Erythroblast (primary cell): ENCODE measurements around the gene KCNJ2.
A peak's percentile ranks its signal among the peaks of the same experiment; 100 is the strongest.

ENCODE experiments used
- DNase-seq, 2 experiments: peaks; one replicate each; lab custom pipeline; 2025; lab: John Stamatoyannopoulos, UW
- GATA1 ChIP-seq: IDR thresholded peaks from 2 replicates; pipeline ENCODE4 v1.6.1; 2011; ENCODE audit warnings: low read depth, mild to moderate bottlenecking, control low read depth, low read length, moderate library complexity
- POLR2A ChIP-seq: IDR thresholded peaks from 2 replicates; pipeline ENCODE4 v1.6.1; 2011; ENCODE audit warnings: mild to moderate bottlenecking, low read length

The KCNJ2 gene

GRCh38 chr17:70168977-70169708 is at the start of gene KCNJ2:
Gene KCNJ2 (plus strand): TSS chr17:70169532. CDS start chr17:70175040, 5,508 bp downstream.
- no peak for TF ChIP-seq POLR2A
- DNase-seq = peak; percentile 31 to 54

GRCh38 chr17:70119545-70119944 is 49.8 kb upstream of the KCNJ2 start:
- TF ChIP-seq POLR2A (no peak), GATA1 (no peak)
- DNase-seq = no peak

- TF ChIP-seq GATA1 (no peak), POLR2A (no peak)
These were observed 49.3 kb upstream of the KCNJ2 start for GRCh38 chr17:70119983-70120382.

GRCh38 chr17:70120425-70120824 is 48.9 kb upstream of the KCNJ2 start:
- TF ChIP-seq POLR2A (no peak), GATA1 (no peak)
- DNase-seq = no peak

More at GRCh38 chr17:70119983-70120382, 49.3 kb upstream of the KCNJ2 start:
- DNase-seq = no peak

- DNase-seq = no peak
- TF ChIP-seq POLR2A = no peak
- no peak for TF ChIP-seq GATA1
These were observed 48.2 kb upstream of the KCNJ2 start for GRCh38 chr17:70121126-70121525.

GRCh38 chr17:70123193-70123592 is 46.1 kb upstream of the KCNJ2 start:
- TF ChIP-seq GATA1 = no peak
- TF ChIP-seq POLR2A = no peak
- no peak for DNase-seq

GRCh38 chr17:70124723-70125122 is 44.6 kb upstream of the KCNJ2 start:
- no peak for TF ChIP-seq POLR2A
- TF ChIP-seq GATA1 = no peak
- DNase-seq = no peak

- no peak for TF ChIP-seq GATA1
- TF ChIP-seq POLR2A = no peak
- DNase-seq = no peak
These were observed 42.0 kb upstream of the KCNJ2 start for GRCh38 chr17:70127221-70127873.

GRCh38 chr17:70128727-70129238 is 40.5 kb upstream of the KCNJ2 start:
- TF ChIP-seq GATA1 (no peak), POLR2A (no peak)
- DNase-seq = no peak

GRCh38 chr17:70130289-70130688 is 39.0 kb upstream of the KCNJ2 start:
- DNase-seq = no peak
- no peak for TF ChIP-seq GATA1
- TF ChIP-seq POLR2A = no peak

- TF ChIP-seq GATA1 (no peak), POLR2A (no peak)
These were observed 36.8 kb upstream of the KCNJ2 start for GRCh38 chr17:70132505-70132904.

GRCh38 chr17:70134042-70134441 is 35.3 kb upstream of the KCNJ2 start:
- no peak for DNase-seq
- TF ChIP-seq POLR2A = no peak
- TF ChIP-seq GATA1 = no peak

More at GRCh38 chr17:70132505-70132904, 36.8 kb upstream of the KCNJ2 start:
- DNase-seq = no peak

- DNase-seq = no peak
- TF ChIP-seq GATA1 = no peak
- no peak for TF ChIP-seq POLR2A
These were observed 34.6 kb upstream of the KCNJ2 start for GRCh38 chr17:70134777-70135176.

- no peak for TF ChIP-seq POLR2A
- TF ChIP-seq GATA1 = no peak
- no peak for DNase-seq
These were observed 33.2 kb upstream of the KCNJ2 start for GRCh38 chr17:70136131-70136530.
